Measurements from ENCODE around the gene ABCA2. TPM values are rescaled to one million over a fixed set of nuclear protein-coding genes. Genes with fewer than 3 reads are reported as not detected.

The ABCA2 gene
- total RNA-seq, 1 experiment from 2014 or later, result 27.0 TPM

- Histone ChIP-seq H3K4me1 (ENCODE audit: control insufficient read depth, insufficient read depth, low read length) (peaks cover 9% of the 10 kb centered on the region), H3K9me3 (ENCODE audit: control insufficient read depth, insufficient read depth, low read depth, low read length) (no peaks in the 10 kb centered on the region), H3K27ac (ENCODE audit: low read length) (no peak overlapping the region), H3K27me3 (ENCODE audit: control insufficient read depth, insufficient read depth, low read length) (no peaks in the 10 kb centered on the region), H3K4me3 (ENCODE audit: low read depth in 2 of 2, low read length in 2 of 2) (no peak overlapping the region), H3K36me3 (ENCODE audit: control insufficient read depth, insufficient read depth, low read length) (no peaks in the 10 kb centered on the region)
- no TSS peak for BruUV-seq (replicated peaks)
- ChIA-PET CTCF (interaction anchor here (0.6 to 1.1 kb wide), 2 partner anchors 14 to 92 kb away, joined by 3 read pairs; no protein-coding TSS in a partner anchor), POLR2A (no interaction called here)
- in situ Hi-C loops (cut with HindIII; ENCODE audit: low pct_unique_long_range_greater_than_20kb, low sequenced_read_pairs) (no loop called here), intact Hi-C loops (cut with micrococcal nuclease; ENCODE audit: unreplicated experiment) (loop anchor here (10.0 kb wide), 1 partner anchor 95 kb away; the partner anchor contains the start of genes C8G and FBXW5)
- no peak for ATAC-seq
- TF ChIP-seq TCF7L2 (IDR thresholded peaks at IDR 0.05; ENCODE audit: low read depth, low read length) (no peak), REST (IDR thresholded peaks at IDR 0.05; ENCODE audit: insufficient read depth in 1 of 2, low read depth in 2 of 2, low read length in 1 of 2) (no peak), POLR2AphosphoS5 (IDR thresholded peaks at IDR 0.05; ENCODE audit: low read depth, low read length) (no peak), SIN3A (IDR thresholded peaks at IDR 0.05; ENCODE audit: borderline replicate concordance, insufficient read depth, low read depth, low read length) (no peak)
- TF ChIP-seq, protein P1, sequence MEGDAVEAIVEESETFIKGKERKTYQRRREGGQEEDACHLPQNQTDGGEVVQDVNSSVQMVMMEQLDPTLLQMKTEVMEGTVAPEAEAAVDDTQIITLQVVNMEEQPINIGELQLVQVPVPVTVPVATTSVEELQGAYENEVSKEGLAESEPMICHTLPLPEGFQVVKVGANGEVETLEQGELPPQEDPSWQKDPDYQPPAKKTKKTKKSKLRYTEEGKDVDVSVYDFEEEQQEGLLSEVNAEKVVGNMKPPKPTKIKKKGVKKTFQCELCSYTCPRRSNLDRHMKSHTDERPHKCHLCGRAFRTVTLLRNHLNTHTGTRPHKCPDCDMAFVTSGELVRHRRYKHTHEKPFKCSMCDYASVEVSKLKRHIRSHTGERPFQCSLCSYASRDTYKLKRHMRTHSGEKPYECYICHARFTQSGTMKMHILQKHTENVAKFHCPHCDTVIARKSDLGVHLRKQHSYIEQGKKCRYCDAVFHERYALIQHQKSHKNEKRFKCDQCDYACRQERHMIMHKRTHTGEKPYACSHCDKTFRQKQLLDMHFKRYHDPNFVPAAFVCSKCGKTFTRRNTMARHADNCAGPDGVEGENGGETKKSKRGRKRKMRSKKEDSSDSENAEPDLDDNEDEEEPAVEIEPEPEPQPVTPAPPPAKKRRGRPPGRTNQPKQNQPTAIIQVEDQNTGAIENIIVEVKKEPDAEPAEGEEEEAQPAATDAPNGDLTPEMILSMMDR (IDR thresholded peaks at IDR 0.05), result no peak
- no peak for DNase-seq (ENCODE audit: low read depth, low spot score)
Measured at GRCh38 chr9:137039611-137040366, 11.8 kb upstream of the ABCA2 start.

GRCh38 chr9:137038916-137039315, 10.9 kb upstream of the ABCA2 start:
- H3K4me1 ChIP-seq (ENCODE audit: control insufficient read depth, insufficient read depth, low read length), result peaks cover 5% of the 10 kb centered on the region
- no peak overlapping the region for H3K27ac ChIP-seq (ENCODE audit: low read length)
- H3K36me3 ChIP-seq (ENCODE audit: control insufficient read depth, insufficient read depth, low read length), result no peaks in the 10 kb centered on the region
- ChIA-PET POLR2A (no interaction called here), CTCF (interaction anchor here (0.5 to 1.1 kb wide), 3 partner anchors 13 to 276 kb away, joined by 3 read pairs; no protein-coding TSS in a partner anchor)
- TF ChIP-seq POLR2AphosphoS5 (IDR thresholded peaks at IDR 0.05; ENCODE audit: low read depth, low read length), result no peak
- TF ChIP-seq, protein P1 (IDR thresholded peaks at IDR 0.05), result no peak
- no peak for TF ChIP-seq TCF7L2 (IDR thresholded peaks at IDR 0.05; ENCODE audit: low read depth, low read length)
- H3K9me3 ChIP-seq (ENCODE audit: control insufficient read depth, insufficient read depth, low read depth, low read length), result no peaks in the 10 kb centered on the region
- in situ Hi-C loops (cut with HindIII; ENCODE audit: low pct_unique_long_range_greater_than_20kb, low sequenced_read_pairs), result no loop called here
- no TSS peak for BruUV-seq (replicated peaks)
- intact Hi-C loops (cut with micrococcal nuclease; ENCODE audit: unreplicated experiment), result loop anchor here (10.0 kb wide), 1 partner anchor 94 kb away; the partner anchor contains the start of genes C8G and FBXW5
- DNase-seq (ENCODE audit: low read depth, low spot score) (no peak), ATAC-seq (no peak)
- no peak overlapping the region for H3K4me3 ChIP-seq (ENCODE audit: low read depth in 2 of 2, low read length in 2 of 2)
- H3K27me3 ChIP-seq (ENCODE audit: control insufficient read depth, insufficient read depth, low read length), result no peaks in the 10 kb centered on the region
